ENCODE results near the gene HAGHL.

GRCh38 chr16:694187-694862 is 32.6 kb upstream of the HAGHL start:
- TF ChIP-seq CTCF (IDR thresholded peaks at IDR 0.05 in 2 of 3, conservative IDR thresholded peaks at IDR 0.05 in 1 of 3; ENCODE audit: borderline replicate concordance in 1 of 3, insufficient read depth in 1 of 3, low read depth in 2 of 3, low read length in 2 of 3) (no peak), RAD21 (IDR thresholded peaks at IDR 0.05; ENCODE audit: low read depth) (no peak), POLR2AphosphoS5 (IDR thresholded peaks at IDR 0.05; ENCODE audit: low read depth, low read length) (no peak), EGR1 (IDR thresholded peaks at IDR 0.05; ENCODE audit: low read depth) (no peak), ZFX (IDR thresholded peaks at IDR 0.05) (no peak), POLR2A (IDR thresholded peaks at IDR 0.05; ENCODE audit: borderline replicate concordance, extremely low read depth, insufficient read depth, insufficient read length) (no peak), FOSL1 (IDR thresholded peaks at IDR 0.05; ENCODE audit: low read depth) (no peak), EZH2 (IDR thresholded peaks at IDR 0.05) (no peak), EZH2phosphoT487 (IDR thresholded peaks at IDR 0.05; ENCODE audit: borderline replicate concordance) (no peak), TCF7L2 (IDR thresholded peaks at IDR 0.05; ENCODE audit: borderline replicate concordance, extremely low read depth, insufficient read depth, insufficient read length) (no peak), ZNF274 (IDR thresholded peaks at IDR 0.05; ENCODE audit: low read depth, low read length) (no peak)
- TF ChIP-seq, protein P1, sequence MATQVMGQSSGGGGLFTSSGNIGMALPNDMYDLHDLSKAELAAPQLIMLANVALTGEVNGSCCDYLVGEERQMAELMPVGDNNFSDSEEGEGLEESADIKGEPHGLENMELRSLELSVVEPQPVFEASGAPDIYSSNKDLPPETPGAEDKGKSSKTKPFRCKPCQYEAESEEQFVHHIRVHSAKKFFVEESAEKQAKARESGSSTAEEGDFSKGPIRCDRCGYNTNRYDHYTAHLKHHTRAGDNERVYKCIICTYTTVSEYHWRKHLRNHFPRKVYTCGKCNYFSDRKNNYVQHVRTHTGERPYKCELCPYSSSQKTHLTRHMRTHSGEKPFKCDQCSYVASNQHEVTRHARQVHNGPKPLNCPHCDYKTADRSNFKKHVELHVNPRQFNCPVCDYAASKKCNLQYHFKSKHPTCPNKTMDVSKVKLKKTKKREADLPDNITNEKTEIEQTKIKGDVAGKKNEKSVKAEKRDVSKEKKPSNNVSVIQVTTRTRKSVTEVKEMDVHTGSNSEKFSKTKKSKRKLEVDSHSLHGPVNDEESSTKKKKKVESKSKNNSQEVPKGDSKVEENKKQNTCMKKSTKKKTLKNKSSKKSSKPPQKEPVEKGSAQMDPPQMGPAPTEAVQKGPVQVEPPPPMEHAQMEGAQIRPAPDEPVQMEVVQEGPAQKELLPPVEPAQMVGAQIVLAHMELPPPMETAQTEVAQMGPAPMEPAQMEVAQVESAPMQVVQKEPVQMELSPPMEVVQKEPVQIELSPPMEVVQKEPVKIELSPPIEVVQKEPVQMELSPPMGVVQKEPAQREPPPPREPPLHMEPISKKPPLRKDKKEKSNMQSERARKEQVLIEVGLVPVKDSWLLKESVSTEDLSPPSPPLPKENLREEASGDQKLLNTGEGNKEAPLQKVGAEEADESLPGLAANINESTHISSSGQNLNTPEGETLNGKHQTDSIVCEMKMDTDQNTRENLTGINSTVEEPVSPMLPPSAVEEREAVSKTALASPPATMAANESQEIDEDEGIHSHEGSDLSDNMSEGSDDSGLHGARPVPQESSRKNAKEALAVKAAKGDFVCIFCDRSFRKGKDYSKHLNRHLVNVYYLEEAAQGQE (IDR thresholded peaks at IDR 0.05; ENCODE audit: low read depth), result no peak
- TF ChIP-seq, protein P2, sequence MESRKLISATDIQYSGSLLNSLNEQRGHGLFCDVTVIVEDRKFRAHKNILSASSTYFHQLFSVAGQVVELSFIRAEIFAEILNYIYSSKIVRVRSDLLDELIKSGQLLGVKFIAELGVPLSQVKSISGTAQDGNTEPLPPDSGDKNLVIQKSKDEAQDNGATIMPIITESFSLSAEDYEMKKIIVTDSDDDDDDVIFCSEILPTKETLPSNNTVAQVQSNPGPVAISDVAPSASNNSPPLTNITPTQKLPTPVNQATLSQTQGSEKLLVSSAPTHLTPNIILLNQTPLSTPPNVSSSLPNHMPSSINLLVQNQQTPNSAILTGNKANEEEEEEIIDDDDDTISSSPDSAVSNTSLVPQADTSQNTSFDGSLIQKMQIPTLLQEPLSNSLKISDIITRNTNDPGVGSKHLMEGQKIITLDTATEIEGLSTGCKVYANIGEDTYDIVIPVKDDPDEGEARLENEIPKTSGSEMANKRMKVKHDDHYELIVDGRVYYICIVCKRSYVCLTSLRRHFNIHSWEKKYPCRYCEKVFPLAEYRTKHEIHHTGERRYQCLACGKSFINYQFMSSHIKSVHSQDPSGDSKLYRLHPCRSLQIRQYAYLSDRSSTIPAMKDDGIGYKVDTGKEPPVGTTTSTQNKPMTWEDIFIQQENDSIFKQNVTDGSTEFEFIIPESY (IDR thresholded peaks at IDR 0.05; ENCODE audit: extremely low read depth, insufficient replicate concordance, low read length), result no peak
- TF ChIP-seq, protein P3, sequence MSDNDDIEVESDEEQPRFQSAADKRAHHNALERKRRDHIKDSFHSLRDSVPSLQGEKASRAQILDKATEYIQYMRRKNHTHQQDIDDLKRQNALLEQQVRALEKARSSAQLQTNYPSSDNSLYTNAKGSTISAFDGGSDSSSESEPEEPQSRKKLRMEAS (IDR thresholded peaks at IDR 0.05), result no peak
